Breast epithelium (tissue), 4 donors: ENCODE measurements around the gene ZNF3. TPM values are rescaled to one million over a fixed set of nuclear protein-coding genes. Genes with fewer than 3 reads are reported as not detected.

ENCODE experiments used
- DNase-seq, 2 donors: peaks; one replicate each; pipeline ENCODE4 v3.0.0-alpha.2; 2019; ENCODE audit warnings: low spot score in 2 of 2
- H3K27ac ChIP-seq, 2 donors: fragments of 200-600 bp; sonication (generic) in 1 of 2; one replicate each; pipeline ENCODE4 v1.5.1; 2016 to 2019; ENCODE audit warnings: mild to moderate bottlenecking in 1 of 2
- H3K27me3 ChIP-seq, 2 donors: fragments of 200-600 bp; sonication (generic) in 1 of 2; one replicate each; pipeline versions ENCODE4 v1.5.1 to v1.6.0; 2017 to 2019; ENCODE audit warnings: control low read depth in 1 of 2, mild to moderate bottlenecking in 1 of 2
- H3K36me3 ChIP-seq: fragments of 200-600 bp; one replicate; pipeline ENCODE4 v1.5.1; 2019
- H3K4me1 ChIP-seq, 2 donors: fragments of 200-600 bp; sonication (generic); one replicate each; pipeline ENCODE4 v1.5.1; 2016 to 2019; ENCODE audit warnings: control low read depth in 1 of 2
- H3K4me3 ChIP-seq, 3 donors: fragments of 200-600 bp; sonication (generic); 1 replicate in 2 of 3; 2 replicates in 1 of 3; pipeline ENCODE4 v1.5.1; 2016 to 2019; ENCODE audit warnings: mild to moderate bottlenecking in 3 of 3, moderate library complexity in 2 of 3
- H3K9me3 ChIP-seq, 2 donors: fragments of 200-600 bp; sonication (generic) in 1 of 2; one replicate each; pipeline ENCODE4 v1.5.1; 2016 to 2019; ENCODE audit warnings: control low read depth in 1 of 2
- CTCF ChIP-seq, 3 donors: fragments of 450-650 bp; IDR thresholded peaks; one replicate each; pipeline ENCODE4 v1.5.1; 2016 to 2017; ENCODE audit warnings: antibody characterized with exemption in 3 of 3, mild to moderate bottlenecking in 3 of 3, moderate library complexity in 3 of 3
- POLR2A ChIP-seq: fragments of 450-650 bp; IDR thresholded peaks from one replicate; pipeline ENCODE4 v1.6.1; 2016; ENCODE audit warnings: antibody characterized with exemption, mild to moderate bottlenecking, moderate library complexity
- POLR2AphosphoS5 ChIP-seq, 3 donors: sonication (generic); formaldehyde crosslinking; IDR thresholded peaks; one replicate each; pipeline ENCODE4 v1.6.1; 2017; ENCODE audit warnings: antibody characterized with exemption in 3 of 3
- intact Hi-C: fragments of 100-400 bp; cut with DNase I; formaldehyde crosslinking; loops from one replicate; pipeline ENCODE4 v1.15.1; 2023; ENCODE audit warnings: low total_unique reads
- total RNA-seq, 3 donors: library from RNA; depleted of rRNA; stranded (reverse); fragments of >200 nt; gene quantifications; one replicate each; pipeline ENCODE4 v1.1.0, GENCODE V29; 2016

ZNF3 gene
- total RNA-seq, 3 donors from 2014 or later = 19.4 to 43.6 (median 31.5) TPM

GRCh38 chr7:100101016-100101862 lies 19.7 kb upstream of the ZNF3 start, which contains the start of the genes AP4M1 and MCM7:
TSS of gene AP4M1 (plus strand) at chr7:100101643. CDS start at chr7:100101715, 72 bp downstream.
TSS of gene MCM7 (minus strand) at chr7:100101397. CDS start at chr7:100101294, 103 bp downstream.
- peaks cover 0 to 18% of the 10 kb centered on the region in 2 donors for H3K4me1 ChIP-seq
- H3K27ac ChIP-seq = peak within 1 kb of the TSS; percentile 95 to 96
- intact Hi-C loops = no loop called here
- no peaks in the 10 kb centered on the region for H3K27me3 ChIP-seq
- TF ChIP-seq CTCF (IDR thresholded peaks at IDR 0.05) (no peak), POLR2AphosphoS5 (IDR thresholded peaks at IDR 0.05) (peak in 2 of 3 donors; percentile 45 to 58), POLR2A (peak; percentile 14)
- no peaks in the 10 kb centered on the region for H3K36me3 ChIP-seq
- no peaks in the 10 kb centered on the region for H3K9me3 ChIP-seq
- H3K4me3 ChIP-seq = peak within 1 kb of the TSS; percentile 80 to 88 (median 86)
- peak; percentile 98 to 99 for DNase-seq

GRCh38 chr7:100100420-100101015 lies 19.0 kb upstream of the ZNF3 start:
- peak; percentile 90 to 94 for DNase-seq
- peak overlapping the region; percentile 95 to 96 for H3K27ac ChIP-seq
- intact Hi-C loops = no loop called here
- no peaks in the 10 kb centered on the region for H3K36me3 ChIP-seq
- peaks cover 0 to 18% of the 10 kb centered on the region in 2 donors for H3K4me1 ChIP-seq
- no peaks in the 10 kb centered on the region for H3K9me3 ChIP-seq
- peak; percentile 90 to 96 (median 93) for TF ChIP-seq POLR2AphosphoS5 (IDR thresholded peaks at IDR 0.05)
- TF ChIP-seq CTCF (IDR thresholded peaks at IDR 0.05) = no peak
- no peak for TF ChIP-seq POLR2A
- H3K4me3 ChIP-seq = peak overlapping the region; percentile 80 to 88 (median 86)
- H3K27me3 ChIP-seq = no peaks in the 10 kb centered on the region

GRCh38 chr7:100099452-100099851 lies 17.9 kb upstream of the ZNF3 start:
- H3K4me1 ChIP-seq = peaks cover 0 to 18% of the 10 kb centered on the region in 2 donors
- no peaks in the 10 kb centered on the region for H3K27me3 ChIP-seq
- TF ChIP-seq POLR2A = no peak
- no peak for TF ChIP-seq CTCF (IDR thresholded peaks at IDR 0.05)
- no peak for TF ChIP-seq POLR2AphosphoS5 (IDR thresholded peaks at IDR 0.05)
- no peak for DNase-seq
- H3K4me3 ChIP-seq = peak overlapping the region; percentile 80 to 88 (median 86)
- no peaks in the 10 kb centered on the region for H3K36me3 ChIP-seq
- intact Hi-C loops = no loop called here
- peak overlapping the region; percentile 95 to 96 for H3K27ac ChIP-seq
- no peaks in the 10 kb centered on the region for H3K9me3 ChIP-seq

- TF ChIP-seq CTCF (IDR thresholded peaks at IDR 0.05) = no peak
- Histone ChIP-seq H3K27me3 (no peaks in the 10 kb centered on the region), H3K4me1 (peaks cover 0 to 18% of the 10 kb centered on the region in 2 donors), H3K4me3 (peak overlapping the region in 1 of 3 donors; percentile 16), H3K36me3 (no peaks in the 10 kb centered on the region), H3K9me3 (no peaks in the 10 kb centered on the region), H3K27ac (peak overlapping the region in 1 of 2 donors; percentile 95)
- intact Hi-C loops = no loop called here
- no peak for DNase-seq
Observed at GRCh38 chr7:100098913-100099312, 17.4 kb upstream of the ZNF3 start.

GRCh38 chr7:100095704-100096103 lies 14.2 kb upstream of the ZNF3 start:
- Histone ChIP-seq H3K4me3 (no peak overlapping the region), H3K27me3 (no peaks in the 10 kb centered on the region), H3K27ac (no peak overlapping the region), H3K36me3 (peaks cover 9% of the 10 kb centered on the region), H3K4me1 (peaks cover 0 to 12% of the 10 kb centered on the region in 2 donors), H3K9me3 (no peaks in the 10 kb centered on the region)
- DNase-seq = no peak
- TF ChIP-seq POLR2A (no peak), CTCF (IDR thresholded peaks at IDR 0.05) (no peak), POLR2AphosphoS5 (IDR thresholded peaks at IDR 0.05) (no peak)
- intact Hi-C loops = no loop called here
